ENCODE data around the gene SBF2.

- no peak for TF ChIP-seq POLR2AphosphoS5 (IDR thresholded peaks at IDR 0.05)
- TF ChIP-seq, protein P1, sequence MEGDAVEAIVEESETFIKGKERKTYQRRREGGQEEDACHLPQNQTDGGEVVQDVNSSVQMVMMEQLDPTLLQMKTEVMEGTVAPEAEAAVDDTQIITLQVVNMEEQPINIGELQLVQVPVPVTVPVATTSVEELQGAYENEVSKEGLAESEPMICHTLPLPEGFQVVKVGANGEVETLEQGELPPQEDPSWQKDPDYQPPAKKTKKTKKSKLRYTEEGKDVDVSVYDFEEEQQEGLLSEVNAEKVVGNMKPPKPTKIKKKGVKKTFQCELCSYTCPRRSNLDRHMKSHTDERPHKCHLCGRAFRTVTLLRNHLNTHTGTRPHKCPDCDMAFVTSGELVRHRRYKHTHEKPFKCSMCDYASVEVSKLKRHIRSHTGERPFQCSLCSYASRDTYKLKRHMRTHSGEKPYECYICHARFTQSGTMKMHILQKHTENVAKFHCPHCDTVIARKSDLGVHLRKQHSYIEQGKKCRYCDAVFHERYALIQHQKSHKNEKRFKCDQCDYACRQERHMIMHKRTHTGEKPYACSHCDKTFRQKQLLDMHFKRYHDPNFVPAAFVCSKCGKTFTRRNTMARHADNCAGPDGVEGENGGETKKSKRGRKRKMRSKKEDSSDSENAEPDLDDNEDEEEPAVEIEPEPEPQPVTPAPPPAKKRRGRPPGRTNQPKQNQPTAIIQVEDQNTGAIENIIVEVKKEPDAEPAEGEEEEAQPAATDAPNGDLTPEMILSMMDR (IDR thresholded peaks at IDR 0.05): no peak
Measured at GRCh38 chr11:9774109-9774508, 519.9 kb downstream of the SBF2 start.
